A549 treated with GW870086 at 1 μM for 4 hours (cell line): ENCODE results near the gene LMLN. TPM values are rescaled to one million over a fixed set of nuclear protein-coding genes. Genes with fewer than 3 reads are reported as not detected.

Source experiments
- total RNA-seq: library from RNA; stranded (reverse); fragments of 200-300 nt; extraction: Qiagen RNA extraction; gene quantifications from 5 replicates; pipeline ENCODE4 v1.2.3, GENCODE V29; 2022; ENCODE audit warnings: low read depth

Gene LMLN, protein sequence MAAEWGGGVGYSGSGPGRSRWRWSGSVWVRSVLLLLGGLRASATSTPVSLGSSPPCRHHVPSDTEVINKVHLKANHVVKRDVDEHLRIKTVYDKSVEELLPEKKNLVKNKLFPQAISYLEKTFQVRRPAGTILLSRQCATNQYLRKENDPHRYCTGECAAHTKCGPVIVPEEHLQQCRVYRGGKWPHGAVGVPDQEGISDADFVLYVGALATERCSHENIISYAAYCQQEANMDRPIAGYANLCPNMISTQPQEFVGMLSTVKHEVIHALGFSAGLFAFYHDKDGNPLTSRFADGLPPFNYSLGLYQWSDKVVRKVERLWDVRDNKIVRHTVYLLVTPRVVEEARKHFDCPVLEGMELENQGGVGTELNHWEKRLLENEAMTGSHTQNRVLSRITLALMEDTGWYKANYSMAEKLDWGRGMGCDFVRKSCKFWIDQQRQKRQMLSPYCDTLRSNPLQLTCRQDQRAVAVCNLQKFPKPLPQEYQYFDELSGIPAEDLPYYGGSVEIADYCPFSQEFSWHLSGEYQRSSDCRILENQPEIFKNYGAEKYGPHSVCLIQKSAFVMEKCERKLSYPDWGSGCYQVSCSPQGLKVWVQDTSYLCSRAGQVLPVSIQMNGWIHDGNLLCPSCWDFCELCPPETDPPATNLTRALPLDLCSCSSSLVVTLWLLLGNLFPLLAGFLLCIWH
- total RNA-seq, result 1.4 to 2.7 TPM (median 2.5 TPM) in 5 replicates

DNA sequence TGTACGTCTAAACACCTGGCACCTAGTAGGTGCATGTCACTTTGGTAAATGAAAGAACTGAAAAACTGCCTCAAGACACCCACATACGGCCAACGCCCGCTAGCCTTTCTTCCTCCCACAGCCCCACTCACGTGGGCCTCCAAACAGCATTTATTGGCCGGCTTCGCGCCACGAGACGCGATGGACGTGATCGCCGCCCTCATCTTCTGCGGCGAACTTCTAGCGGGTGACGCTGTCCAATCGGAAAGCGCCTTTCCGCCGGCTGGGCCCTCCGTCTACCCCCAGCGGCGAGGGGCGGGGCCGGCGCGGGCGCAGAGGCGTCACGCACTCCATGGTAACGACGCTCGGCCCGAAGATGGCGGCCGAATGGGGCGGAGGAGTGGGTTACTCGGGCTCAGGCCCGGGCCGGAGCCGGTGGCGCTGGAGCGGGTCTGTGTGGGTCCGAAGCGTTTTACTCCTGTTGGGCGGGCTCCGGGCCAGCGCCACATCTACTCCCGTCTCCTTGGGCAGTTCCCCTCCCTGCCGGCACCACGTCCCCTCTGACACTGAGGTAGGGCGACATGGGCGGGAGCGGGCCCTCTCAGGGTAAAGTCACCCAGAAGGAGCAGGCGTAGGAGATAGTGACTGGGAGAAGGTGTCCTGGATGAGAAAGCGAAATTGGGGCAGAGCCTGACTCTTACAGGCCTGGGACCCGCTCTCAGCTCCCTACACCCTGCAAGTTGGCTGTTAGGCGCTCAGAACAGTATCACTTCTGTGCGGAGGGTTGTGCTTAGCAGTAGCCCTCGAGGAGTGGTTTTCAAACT, at the start of gene LMLN:
TSS of gene LMLN (plus strand) at position 327 of the 803 bp plus-strand sequence. CDS start at position 356, 29 bp downstream.

DNA sequence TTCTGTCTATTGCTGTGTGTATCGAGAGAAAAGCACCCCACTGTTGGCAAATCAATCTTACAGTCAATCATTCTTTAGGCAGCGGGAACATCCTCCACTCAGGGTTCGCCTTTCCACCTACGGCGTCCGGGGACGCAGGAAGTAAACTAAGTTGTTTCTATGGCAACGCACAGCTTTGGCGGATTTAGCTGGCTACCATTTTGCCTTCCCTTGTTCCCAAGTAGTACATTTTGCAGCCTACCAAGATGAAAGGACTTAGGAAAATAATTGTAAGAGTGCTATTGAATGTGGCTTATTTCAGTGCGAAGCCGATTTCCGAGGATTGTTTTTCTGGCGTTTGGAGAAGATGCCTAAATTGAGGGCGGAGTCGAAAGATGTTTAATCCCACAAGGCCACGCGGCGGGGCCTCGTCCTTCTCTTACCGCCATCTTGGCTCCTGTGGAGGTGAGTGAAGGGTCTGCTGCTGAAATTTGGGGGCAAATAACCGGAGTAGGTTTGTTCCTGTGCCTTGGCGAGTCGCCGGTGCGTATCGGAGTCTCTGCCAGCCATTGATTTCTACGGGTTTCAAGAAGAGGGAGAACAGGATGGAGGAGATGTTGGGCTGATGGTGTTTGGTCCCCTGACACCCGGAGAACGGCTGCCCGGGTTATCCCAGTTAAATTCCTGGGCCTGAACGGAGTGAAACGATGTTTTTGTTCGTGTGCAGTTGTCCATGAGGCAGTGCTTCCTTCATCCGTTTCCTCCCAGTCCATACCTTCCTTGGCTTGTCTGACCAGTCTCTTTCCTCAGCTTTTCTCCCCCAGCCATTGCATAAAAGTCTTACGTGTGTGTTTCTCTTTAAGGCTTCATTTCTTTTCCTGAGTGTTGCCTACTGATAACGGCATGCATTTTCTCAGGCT, 10.0 kb upstream of the LMLN start, which contains the start of gene RPL35A:
TSS of gene RPL35A (plus strand) at position 413 of the 899 bp plus-strand sequence. CDS start 778 bp downstream, outside the sequence.

Other genes with a start within 250 kb of the LMLN start
- gene RUBCN, start 223.3 kb upstream of the LMLN start, total RNA-seq, result 7.7 to 10.7 TPM (median 9.7 TPM) in 5 replicates
- 26.3 to 32.8 TPM (median 29.4 TPM) in 5 replicates for gene FYTTD1, start 210.3 kb upstream of the LMLN start, total RNA-seq
- 11.0 to 18.8 TPM (median 13.2 TPM) in 5 replicates for gene LRCH3, start 169.0 kb upstream of the LMLN start, total RNA-seq
- 1,083 to 1,238 TPM (median 1,102 TPM) in 5 replicates for gene RPL35A, start 10.0 kb upstream of the LMLN start, total RNA-seq